NCI-H1436 treated with DMSO at 0.1 percent for 48 hours (cell line): Measurements from ENCODE around the gene ALG2.
A peak's percentile ranks its signal among the peaks of the same experiment; 100 is the strongest.

Source experiments
- DNase-seq: peaks from one replicate; lab custom pipeline; 2025; lab: John Stamatoyannopoulos, UW

Gene ALG2

DNA sequence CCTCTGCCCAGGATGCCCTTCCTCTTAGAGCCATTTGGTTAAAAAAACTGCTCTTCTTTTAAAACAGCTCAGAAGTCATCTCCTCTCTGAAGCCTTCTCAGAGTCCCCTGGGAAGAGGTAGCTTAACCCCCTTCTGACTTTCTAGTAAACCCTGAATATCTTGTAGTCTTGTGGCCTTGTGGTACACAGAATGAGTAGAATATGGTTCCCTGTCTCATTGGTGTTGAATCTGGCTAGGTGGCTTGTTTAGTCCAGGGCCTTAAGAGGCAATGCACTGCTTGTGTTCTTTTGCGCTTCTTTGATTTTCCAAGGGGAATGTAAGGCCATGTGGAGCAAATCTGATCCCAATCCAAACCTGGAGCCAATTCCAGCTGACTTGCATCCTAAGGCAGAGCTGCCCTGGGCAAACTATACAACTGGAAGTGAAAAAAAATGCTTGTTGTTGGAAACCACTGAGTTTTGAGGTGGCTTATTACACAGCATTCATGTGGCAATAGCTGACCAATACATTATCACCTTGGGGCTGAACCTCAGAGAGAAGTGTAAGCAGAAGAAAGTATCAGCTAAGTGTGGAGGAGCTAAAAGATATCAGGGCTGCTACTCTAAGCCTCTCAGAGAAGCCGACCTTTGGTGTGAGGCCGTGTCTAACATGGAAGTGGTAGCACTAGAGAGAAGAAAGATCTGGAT lies 31.0 kb downstream of the ALG2 start:
- no peak for DNase-seq

DNA sequence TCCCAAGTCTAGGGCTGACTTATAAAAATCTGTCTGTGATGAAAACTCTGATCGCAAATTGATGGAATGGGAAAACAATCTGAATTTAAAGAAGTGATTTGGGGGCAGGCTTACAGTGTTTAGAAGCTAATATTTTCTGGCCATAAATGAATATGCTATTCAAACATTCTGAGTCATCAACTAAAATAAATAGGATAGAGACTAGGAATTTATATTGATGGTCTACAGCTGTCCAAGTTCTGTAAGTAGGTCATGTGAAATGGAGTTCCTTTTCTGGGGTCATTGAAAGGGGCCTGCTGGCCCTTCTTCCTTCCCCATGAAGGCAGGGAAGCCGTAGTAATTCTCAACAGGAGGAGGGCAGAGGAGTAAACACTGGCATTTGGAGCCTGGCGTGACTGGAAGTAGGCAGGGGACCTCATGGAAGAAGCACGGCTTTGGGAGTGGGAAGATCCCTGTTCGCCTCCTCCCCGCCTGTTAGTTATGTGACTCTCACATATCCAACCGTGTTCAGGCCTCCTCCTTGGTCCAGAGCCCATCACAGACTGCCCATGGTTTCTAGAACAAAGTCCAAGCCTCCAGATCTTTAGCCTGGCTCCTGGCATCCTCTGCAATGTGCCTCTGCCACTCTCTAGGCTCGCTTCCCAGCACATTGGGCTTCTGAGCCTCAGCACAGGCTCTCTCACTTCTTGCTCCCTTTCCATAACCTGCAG lies 31.7 kb downstream of the ALG2 start:
- no peak for DNase-seq

DNA sequence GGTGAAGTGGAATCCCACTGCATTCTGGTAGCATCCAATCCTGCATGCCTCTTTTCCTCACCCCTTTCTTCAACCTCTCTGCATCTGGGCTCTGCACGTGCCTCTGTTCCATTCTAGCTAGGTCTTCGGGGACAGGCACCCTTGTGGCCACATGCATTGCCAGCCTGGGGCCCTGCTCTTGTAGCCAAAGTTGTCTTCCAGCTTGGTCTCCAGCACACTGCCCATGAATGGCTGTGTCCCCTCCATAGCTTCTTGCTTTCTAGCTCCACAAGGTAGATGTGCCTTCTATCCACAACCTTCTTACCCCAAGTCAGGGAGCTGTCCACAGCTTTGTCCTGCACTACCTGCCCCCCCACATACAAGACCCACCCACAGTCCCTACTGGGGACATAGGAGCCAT lies 32.6 kb downstream of the ALG2 start:
- DNase-seq, result no peak

DNA sequence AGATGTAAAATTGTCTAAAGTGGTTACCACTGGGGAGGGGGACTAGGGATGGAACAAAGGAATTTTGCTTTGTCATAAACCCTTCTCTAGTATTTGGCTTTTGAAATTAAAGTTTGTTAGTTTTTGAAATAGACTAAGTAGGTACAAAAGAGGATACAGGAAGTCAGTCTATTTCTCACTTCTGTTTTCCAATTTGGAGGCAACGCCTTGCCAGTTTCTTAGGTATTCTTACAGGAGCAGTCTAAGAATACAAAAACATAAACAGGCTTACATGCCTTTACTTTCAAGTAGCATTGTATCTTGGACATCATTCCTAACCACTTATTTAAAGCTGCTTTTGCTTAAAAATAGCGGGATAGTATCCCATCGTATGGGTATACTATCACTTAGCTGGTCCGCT lies 34.4 kb downstream of the ALG2 start:
- DNase-seq, result no peak

DNA sequence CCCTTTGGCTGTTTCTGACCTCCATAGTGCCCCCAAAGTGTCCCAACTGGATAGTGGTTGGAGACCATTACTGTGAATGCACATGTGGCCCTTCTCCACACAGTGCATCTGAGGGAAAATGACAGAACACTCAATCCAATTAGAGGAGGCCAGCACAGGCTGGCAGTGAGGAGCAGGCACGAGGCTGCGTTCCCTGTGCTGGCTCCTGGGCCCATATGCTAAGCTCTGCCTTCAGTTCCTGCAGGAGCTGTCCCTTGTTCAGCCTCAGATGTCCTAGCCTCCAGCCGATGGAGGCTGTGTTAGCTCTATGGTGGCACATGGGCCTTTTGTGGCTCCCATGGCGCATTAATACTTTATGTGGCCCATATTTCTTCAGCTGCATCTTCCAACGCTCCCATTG lies 35.8 kb downstream of the ALG2 start:
- DNase-seq, result no peak

DNA sequence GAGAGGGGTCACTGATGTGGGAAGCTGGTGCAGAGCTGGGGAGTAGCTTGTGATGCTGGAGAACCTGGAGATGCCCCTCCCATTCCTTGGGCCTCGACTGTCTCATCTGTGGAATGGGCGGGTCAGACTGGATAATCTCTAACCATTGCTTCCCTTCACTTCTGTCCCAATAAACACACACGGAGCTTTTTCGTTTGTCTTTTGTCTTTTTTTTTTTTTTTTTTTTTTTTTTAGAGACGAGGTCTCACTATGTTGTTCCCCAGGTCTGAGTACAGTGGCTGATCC lies 36.5 kb downstream of the ALG2 start:
- DNase-seq, result no peak

DNA sequence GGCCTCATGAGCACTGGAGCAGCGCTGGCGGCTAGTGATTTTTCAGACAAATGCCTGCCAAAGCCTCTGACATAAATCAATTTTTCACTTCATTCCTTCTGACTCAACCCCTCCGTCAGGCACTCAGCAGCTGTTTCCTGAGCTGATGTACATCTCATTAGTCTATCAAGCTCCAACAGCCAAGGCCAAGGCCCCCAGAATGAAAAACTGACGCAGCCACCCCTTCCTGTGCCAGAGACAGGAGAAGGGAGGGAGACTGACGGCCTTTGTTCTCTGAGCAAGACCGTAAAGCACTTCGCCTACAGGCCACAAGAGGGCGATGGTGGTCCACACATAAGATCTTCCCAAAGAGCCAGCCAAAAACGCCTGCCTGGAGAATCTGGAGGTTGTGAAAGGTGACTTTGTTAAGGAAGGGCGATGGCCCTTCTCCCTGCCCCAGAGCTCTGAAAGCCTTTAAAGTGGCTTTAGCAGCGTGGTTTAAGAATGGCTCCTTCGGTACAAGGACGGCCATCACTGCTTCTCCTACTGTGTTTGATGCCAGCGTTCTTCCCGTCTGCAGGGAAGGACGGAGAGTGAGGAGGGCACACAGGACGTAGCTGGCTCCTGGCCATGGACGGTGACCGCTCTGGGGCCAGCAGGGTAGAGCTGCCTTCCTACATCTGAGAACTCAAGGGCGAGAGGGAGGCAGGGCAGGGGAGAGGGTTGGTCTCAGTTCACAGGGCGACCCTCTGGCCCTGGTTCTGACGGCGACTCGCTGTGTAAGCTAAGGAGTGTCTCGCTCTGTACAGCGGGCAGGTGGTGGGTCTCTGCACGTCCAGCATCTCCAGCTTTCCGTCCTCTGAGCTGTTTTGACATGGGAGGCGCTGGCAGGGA lies 37.0 kb downstream of the ALG2 start:
- peak; percentile 36 for DNase-seq

DNA sequence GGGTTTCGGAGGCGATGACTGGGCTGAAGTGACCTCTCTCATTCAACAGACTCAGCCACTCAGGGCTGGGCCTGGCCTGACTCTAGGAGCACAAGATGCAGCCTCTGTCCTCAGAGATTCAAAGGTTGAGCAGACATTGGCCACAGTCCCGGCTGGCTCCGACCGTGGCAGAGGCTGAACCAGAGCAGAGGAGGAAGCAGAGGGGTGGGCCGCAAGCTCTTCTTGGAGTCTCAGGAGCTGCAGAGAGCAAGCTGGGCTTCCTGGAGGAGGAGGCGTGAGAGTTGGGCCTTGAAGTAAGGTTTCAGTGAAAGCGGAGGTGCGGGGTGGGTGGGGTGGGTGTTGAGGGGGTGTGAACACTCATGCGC lies 37.6 kb downstream of the ALG2 start:
- DNase-seq, result no peak

DNA sequence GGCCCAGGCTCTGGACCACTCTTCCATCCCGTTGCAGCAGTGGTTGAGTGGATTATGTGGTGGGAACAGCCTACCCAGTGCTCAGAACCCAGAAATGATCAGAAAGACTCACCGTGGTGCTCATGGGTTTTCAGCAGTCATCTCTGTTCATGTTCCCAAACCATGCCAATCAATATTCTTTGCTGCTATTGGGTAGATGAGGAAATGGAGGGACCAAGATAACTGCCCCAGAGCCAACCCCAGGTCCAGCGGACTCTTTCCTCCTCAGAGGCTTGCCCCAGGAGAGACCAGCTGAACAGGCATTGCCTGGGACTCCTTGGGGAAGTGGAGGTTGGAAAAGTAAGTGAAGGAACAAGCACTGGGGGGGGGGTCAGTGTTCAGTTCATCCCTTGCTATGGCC lies 38.1 kb downstream of the ALG2 start:
- no peak for DNase-seq

DNA sequence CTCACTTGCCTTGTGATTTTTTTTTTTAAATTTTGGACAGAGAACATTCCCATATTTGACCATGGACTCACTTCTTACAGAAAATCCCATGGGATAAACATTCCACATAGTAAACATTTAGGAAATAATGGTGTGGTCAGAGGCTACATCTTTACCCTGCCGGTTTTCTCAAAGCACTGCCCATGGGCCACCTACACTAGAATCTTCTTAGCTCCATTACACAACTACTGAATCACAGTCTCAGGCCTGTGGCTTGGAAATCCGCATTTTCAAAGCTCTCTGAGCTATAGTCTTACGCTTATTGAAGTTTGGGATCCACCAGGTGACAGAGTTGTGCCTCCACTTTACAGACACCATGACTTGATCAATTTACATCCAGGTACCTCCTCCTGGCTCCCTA lies 39.4 kb downstream of the ALG2 start:
- DNase-seq, result no peak

DNA sequence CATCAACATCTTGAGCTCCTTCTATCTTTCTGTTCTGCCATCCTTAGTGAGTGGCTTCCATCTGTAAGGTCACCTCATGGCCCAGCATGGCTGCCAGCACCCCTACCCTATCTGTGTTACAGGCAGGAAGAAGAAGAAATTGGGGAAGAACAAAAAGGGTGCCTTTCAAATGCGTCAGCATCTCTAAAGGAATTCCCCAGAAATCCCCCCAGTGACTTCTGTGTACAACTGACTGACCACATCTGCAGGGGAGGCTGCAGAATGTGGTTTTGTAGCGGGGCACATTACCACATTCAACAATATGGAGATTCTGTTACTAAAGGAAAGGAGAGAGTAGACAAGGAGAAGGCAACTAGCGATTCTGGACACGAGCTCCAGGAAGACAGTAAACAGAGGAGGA lies 40.1 kb downstream of the ALG2 start:
- DNase-seq, result no peak

DNA sequence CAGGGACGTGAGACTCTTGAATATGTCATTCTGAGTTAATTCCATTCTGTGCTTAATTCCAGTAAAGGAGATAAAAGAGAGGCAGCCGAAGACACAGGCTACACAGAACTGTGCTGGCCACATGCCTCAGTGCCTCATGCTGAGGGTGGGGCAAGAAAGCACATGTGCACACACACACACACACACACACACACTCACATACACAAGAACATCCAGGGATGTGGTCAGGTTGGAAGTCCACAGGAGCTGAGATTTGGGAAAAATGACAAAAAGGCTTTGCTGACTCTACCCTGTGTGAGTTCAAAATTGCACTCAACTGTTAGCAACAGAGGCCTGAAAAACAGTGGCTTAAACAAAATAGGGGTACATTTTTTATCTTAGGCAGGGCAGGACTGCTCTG lies 40.5 kb downstream of the ALG2 start:
- no peak for DNase-seq

DNA sequence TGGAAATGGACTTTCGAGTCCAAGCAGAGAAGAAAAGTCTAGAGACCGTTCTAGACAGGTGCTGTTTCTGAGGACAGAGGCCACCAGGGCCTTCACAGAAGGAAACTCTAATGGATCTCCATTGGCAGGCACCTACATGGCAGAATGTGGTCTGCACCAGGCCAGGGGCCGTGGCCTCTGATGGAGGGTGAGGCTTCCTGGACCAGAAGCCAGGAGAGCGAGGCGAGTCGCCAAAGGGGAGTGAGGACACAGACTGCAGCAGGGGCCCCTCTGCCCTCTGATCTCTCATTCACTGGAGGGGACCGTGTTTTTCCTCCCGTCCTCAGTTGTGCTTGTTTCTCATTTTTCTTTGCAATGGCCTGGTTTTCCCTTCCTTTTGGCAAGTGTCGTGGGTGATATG lies 41.1 kb downstream of the ALG2 start:
- no peak for DNase-seq

DNA sequence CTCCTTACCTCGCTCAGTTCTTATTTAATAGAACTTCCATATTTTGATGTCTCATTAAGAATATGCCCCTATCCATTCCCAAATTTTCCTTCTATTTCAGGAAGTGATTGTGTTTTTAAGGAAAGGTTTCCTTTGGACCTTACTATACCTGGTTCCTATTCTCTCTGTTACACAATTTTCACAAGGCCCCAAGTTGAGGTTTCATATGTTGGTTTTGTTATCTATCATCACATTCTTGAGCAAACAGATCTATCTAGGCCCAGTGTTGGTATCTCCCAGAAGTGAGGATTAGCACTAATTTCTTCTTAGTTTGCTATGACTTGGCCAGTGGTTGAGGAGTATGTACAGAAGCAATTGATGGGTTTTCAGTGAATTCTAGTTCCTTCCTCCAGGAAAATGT lies 41.5 kb downstream of the ALG2 start:
- DNase-seq, result no peak

DNA sequence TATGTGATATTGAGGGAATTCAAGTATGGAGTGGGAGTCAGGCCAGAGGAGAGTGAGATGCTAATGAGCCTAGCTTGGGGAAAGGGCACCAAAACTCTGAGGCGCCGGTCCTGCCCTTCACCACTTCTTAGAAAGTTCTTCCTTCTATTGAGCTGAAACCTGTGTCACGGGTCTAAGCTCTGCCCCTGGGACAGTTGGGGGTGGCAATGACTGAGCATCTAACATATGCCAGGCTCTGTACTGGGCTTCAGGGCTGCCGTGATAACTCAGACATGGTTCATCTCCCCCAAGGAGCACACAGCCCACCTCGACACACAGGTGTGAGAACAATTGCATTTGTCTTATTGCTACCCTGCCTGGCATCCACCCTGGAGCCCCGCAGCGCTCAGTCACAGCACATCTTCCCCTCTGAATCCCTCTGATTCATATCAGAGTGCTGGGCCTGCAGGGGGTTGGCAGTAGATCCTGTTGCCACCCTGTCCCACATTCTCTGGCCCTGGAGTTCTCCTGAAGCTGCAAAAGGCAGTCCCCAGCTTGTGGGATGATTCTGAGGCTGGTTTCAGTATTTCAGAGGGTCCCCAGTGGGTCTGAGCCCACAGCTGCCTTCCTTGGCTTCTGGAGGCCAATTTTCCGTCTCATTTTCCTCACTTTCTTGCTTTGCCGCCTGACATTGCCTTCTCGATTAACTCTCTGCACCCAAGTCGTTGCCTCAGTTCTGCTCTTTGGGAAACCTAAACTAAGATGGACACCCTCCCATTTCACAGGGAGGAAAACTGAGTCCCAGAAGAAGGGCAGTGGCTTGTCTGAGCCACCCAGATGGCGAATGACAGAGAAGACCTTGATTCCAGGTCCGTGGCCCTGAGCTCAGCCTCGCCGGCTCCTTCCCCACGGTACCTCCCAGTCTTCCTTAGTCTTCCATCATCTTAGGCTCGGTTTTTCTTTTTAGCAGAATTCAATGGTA lies 42.5 kb downstream of the ALG2 start:
- no peak for DNase-seq

DNA sequence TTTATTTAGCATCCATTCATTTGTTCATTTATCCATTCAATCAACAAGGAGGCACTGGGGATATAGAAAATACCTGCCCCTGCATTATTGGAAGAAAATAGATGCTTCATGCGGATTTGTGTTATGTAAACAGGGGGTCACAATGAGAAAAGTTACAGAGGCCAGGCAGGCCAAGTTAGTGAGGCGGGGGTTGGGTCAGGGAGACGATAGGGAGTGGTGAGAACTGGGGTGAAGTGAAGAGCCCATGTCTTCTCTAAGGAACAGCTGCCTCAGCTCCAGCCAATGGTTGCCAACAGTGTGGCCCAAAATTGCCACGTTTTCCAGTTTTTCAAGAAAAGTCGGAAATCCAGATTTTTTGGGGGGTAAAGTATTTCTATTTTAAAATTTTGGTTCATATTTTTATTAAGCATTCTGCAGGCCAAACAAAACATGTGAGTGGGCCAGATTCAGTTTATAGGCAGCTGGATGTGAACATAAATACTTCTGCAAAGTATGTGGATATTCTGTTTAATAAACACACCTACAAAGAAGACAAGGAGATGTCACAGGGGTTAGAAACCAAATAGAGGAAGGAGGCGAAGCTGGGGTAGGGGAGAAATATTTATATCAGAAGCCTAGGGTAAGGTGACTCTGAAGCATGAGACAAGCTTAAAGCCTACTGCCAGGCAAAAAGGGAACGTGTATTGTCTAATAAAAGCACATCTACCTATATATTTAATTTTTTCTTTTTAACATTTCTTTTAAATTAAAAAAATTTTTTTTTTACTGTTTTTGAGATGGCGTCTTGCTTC lies 44.0 kb downstream of the ALG2 start:
- DNase-seq, result no peak

DNA sequence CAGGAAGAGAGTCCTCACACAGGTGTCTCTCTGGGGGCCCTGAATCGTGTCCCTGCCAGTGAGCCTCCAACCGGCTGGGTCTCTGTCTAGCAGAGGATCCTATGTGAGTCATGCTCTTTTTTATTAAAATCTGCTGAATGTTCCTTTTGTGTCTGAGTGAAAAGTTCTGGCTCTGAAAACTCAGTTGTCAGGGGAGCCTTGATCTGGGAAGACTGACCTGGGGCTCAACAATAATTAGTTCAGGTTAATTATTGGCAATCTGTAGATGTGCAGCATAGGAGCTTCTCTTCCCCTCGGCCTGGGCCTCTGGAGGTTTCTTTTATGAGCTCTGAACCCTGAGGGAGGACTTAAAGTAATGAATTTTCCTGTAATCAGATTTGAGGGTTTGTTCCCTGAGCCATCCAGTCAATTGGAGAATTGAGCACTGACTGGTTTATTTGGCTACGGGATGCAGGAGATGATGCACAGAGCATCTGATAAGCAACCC lies 45.2 kb downstream of the ALG2 start:
- DNase-seq, result no peak

DNA sequence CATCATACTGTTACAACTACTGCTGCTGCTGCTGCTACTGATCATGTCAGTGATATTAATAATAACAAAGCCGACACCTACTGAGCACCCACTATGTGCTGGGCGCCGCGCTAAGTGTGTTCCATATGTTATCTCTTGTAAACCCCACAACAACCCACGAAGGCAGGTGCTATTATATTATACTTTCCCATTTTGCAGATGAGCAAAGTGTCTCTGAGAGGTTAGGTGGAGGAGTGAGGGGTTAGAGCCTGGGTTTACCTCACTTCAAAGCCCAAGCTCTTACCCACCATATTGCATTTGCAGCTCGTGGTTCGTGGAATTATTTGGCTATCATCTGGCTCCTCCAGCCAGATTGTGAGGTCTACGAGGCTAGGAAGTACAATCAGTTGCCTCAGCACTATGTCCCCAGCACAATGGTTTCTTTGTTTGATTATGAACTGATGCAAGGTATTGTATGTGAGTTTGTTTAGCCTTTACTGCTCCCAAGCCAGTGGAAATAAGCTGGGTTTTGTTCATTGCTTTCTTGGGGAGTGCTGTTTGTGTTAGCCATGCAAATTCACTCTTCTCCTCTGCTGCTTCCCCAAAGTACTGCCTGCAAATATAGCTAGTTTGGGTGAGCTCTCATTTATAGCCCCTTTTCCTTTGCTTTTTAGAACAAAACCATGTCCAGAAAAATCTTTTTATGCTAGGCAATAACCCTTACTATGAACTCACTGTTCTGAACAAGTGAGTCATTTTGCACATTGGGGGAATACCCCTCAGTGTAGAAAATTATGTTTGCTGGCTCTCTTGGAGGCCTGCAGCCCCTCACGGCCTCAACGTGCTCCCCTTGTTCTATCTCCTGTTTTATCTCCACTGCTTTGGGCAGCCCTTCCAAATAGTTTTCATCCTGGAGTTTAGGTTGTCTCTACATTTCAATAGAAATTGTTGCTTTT lies 47.9 kb downstream of the ALG2 start:
- no peak for DNase-seq

DNA sequence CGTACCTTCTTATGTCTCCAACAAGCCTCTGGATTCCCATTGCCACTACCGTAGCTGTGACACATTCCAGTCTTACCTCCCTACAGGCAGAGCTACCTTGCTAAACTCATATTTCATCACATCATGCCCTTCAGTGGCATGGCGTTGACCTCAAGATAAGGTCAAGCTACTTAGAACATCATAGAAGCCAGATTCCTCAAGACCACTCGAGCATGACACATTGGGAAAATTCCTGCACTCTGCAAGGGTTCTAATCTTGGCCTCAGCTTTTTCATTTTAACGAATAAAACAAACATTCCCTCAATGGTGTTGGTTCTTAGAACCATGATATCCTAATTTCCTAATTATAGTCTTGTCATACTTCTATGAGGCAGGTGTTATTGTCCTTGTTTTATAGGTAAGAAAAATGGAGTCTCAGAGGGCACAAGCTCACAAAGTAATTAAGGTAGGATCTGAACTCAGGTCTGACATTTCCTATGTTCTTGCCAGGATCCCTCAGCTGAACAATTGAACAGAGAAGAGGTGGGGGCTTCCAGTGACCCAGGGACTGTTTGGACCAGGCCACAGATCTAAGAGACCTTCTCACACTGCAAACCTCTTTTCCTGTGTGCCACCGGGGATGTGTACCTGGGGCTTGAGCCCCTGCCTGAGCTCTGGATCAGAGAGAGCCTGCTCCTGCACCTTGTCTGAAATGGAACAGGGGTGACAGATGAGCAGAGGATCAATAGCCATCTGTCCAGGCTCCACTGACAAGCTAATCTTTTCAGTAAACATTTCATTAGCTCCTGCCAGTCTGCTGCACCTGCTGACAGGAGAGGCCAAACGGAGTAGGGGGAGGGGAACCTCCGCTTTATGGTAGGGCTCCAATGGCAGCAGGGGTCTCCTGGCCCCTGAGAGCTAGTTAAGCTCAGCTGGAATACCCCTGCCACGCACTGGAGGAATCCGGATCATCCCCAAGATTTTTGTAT lies 49.3 kb downstream of the ALG2 start:
- DNase-seq, result peak; percentile 33
